Fibroblast of lung (primary cell): ENCODE data around the gene GUCD1.

Experiments used
- CTCF ChIP-seq, 2 donors: IDR thresholded peaks in 1 of 2; conservative IDR thresholded peaks in 1 of 2; 1 replicate in 1 of 2; 2 replicates in 1 of 2; pipeline ENCODE4 v1.5.1; 2011 to 2012; ENCODE audit warnings: low read length in 2 of 2, control low read depth in 1 of 2, inconsistent platforms in 1 of 2, low read depth in 1 of 2, mild to moderate bottlenecking in 1 of 2
- EZH2 ChIP-seq: IDR thresholded peaks from 2 replicates; pipeline ENCODE4 v1.5.1; 2012; ENCODE audit warnings: low read length, control low read depth, mild to moderate bottlenecking; ENCODE audit errors: missing control alignments

- TF ChIP-seq CTCF (conservative IDR thresholded peaks at IDR 0.05 in 1 of 2, IDR thresholded peaks at IDR 0.05 in 1 of 2; ENCODE audit: low read depth in 1 of 2, low read length in 2 of 2): no peak
- no peak for TF ChIP-seq EZH2
Measured at GRCh38 chr22:24504956-24505736, 49.8 kb downstream of the GUCD1 start.
